Thymus (tissue), 11 donors: ENCODE results near the gene GLRA1. TPM values are rescaled to one million over a fixed set of nuclear protein-coding genes. Genes with fewer than 3 reads are reported as not detected.

ENCODE experiments used
- DNase-seq, 9 donors: peaks; one replicate each; pipeline ENCODE4 v3.0.0-alpha.2; 2013; ENCODE audit warnings: low spot score in 9 of 9, low read depth in 6 of 9, missing footprints in 1 of 9
- H3K27ac ChIP-seq, 2 donors: one replicate each; pipeline ENCODE4 v1.5.1; 2013; ENCODE audit warnings: control low read depth in 1 of 2, low read depth in 1 of 2, low read length in 1 of 2, mild to moderate bottlenecking in 1 of 2, moderate library complexity in 1 of 2
- H3K27me3 ChIP-seq, 2 donors: one replicate each; pipeline ENCODE4 v1.5.1; 2013; ENCODE audit warnings: low read length in 1 of 2; ENCODE audit not compliant: control insufficient read depth in 2 of 2, insufficient read depth in 1 of 2
- H3K36me3 ChIP-seq, 2 donors: one replicate each; pipeline ENCODE4 v1.5.1; 2013; ENCODE audit warnings: low read length in 1 of 2, mild to moderate bottlenecking in 1 of 2, moderate library complexity in 1 of 2; ENCODE audit not compliant: control insufficient read depth in 2 of 2, insufficient read depth in 2 of 2
- H3K4me1 ChIP-seq, 2 donors: one replicate each; pipeline ENCODE4 v1.5.1; 2013; ENCODE audit warnings: low read length in 2 of 2; ENCODE audit not compliant: control insufficient read depth in 2 of 2, insufficient read depth in 2 of 2
- H3K4me3 ChIP-seq, 2 donors: one replicate each; pipeline ENCODE4 v1.5.1; 2013; ENCODE audit warnings: low read length in 2 of 2, control low read depth in 1 of 2, mild to moderate bottlenecking in 1 of 2
- H3K9me3 ChIP-seq, 2 donors: one replicate each; pipeline ENCODE4 v1.5.1; 2013; ENCODE audit warnings: low read length in 1 of 2, mild to moderate bottlenecking in 1 of 2; ENCODE audit not compliant: control insufficient read depth in 2 of 2, insufficient read depth in 1 of 2
- WGBS: extraction: QIAGEN DNeasy Blood & Tissue Kit; methylation state at CpG from one replicate; pipeline ENCODE4 v1.1.7; 2013; 5-methylcytosine and 5-hydroxymethylcytosine counted together
- polyA plus RNA-seq: library from polyadenylated mRNA; stranded (reverse); fragments of 200-250 nt; gene quantifications from one replicate; pipeline ENCODE4 v1.2.3, GENCODE V29; 2013
- total RNA-seq: library from RNA; stranded (reverse); fragments of 120-200 nt; gene quantifications from one replicate; pipeline ENCODE4 v1.2.4, GENCODE V29; 2013
- donor health status: healthy.

The GLRA1 gene
- total and polyA plus RNA-seq, 2 donors, result not detected

DNA sequence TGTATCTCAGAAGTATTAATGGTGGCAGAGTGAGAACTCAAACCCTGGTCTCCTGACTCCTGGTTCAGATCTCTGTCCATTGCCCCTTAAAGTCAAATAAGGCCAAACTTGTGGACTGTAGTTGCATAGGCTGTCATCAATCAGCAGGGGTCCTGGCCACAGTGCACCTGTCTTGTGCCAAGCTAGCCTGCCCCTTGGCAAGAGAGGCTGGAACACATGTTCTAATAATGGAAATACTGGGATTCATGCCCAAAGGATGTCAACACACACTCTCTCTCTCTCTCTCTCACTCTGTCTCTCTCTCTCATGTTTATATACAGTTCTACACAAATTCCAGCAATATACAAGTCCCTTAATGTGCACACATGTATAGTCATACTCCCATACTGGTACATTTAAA lies 44.3 kb downstream of the GLRA1 start:
- Histone ChIP-seq H3K27me3 (no peaks in the 10 kb centered on the region), H3K27ac (no peak overlapping the region), H3K4me1 (no peaks in the 10 kb centered on the region), H3K4me3 (no peak overlapping the region), H3K9me3 (no peaks in the 10 kb centered on the region), H3K36me3 (no peaks in the 10 kb centered on the region)
- DNase-seq, result no peak

DNA sequence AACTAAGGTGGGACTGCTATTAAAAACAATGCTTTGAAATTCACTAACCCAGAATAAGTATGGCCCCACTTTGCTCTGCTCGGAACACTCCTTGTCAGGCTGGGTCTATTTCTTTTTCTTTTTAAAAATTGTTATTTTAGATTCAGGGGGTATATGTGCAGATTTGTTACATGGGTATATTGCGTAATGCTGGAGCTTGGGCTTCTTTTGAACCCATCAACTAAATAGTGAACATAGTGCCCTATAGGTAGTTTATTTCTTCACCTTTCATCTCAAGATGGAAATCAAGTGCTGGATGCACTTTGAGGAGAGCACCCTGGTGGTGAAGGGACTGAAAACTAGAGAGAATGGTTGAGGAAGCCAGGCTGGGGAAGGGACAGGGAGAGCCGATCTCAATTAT lies 51.0 kb downstream of the GLRA1 start:
- 98% methylated on average over 3 of the region's 3 CpGs for WGBS
- Histone ChIP-seq H3K36me3 (no peaks in the 10 kb centered on the region), H3K4me3 (no peak overlapping the region), H3K4me1 (no peaks in the 10 kb centered on the region), H3K27ac (no peak overlapping the region), H3K27me3 (no peaks in the 10 kb centered on the region), H3K9me3 (no peaks in the 10 kb centered on the region)
- DNase-seq, result no peak

DNA sequence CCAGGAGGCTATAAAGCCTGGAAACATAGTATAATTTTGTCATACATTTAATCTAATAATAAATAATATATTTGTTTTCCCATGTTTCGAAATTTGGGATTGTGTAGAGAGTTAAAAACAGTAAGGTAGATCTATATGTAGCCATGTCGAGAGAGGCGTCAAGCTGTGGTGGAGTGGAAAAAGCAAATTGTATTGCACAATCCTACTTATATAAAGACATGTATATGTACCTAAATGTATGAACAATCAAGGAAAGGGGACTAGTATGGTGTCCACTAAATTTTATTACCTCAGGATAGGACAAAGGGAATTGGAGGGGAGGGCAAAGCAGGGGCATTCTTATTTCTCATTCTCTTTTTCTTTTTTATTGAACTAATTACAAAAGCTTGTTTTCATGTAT lies 52.0 kb downstream of the GLRA1 start:
- H3K4me1 ChIP-seq, result no peaks in the 10 kb centered on the region
- no peaks in the 10 kb centered on the region for H3K36me3 ChIP-seq
- no peak for DNase-seq
- H3K27ac ChIP-seq, result no peak overlapping the region
- 93% methylated on average over 3 of the region's 3 CpGs for WGBS
- no peaks in the 10 kb centered on the region for H3K27me3 ChIP-seq
- no peak overlapping the region for H3K4me3 ChIP-seq
- H3K9me3 ChIP-seq, result no peaks in the 10 kb centered on the region

GRCh38 chr5:151870820-151871219 lies 53.8 kb downstream of the GLRA1 start:
- H3K36me3 ChIP-seq, result no peaks in the 10 kb centered on the region
- H3K4me1 ChIP-seq, result no peaks in the 10 kb centered on the region
- no peak overlapping the region for H3K4me3 ChIP-seq
- WGBS, result 91% methylated on average over 3 of the region's 3 CpGs
- H3K27ac ChIP-seq, result no peak overlapping the region
- DNase-seq, result no peak
- no peaks in the 10 kb centered on the region for H3K9me3 ChIP-seq
- no peaks in the 10 kb centered on the region for H3K27me3 ChIP-seq

DNA sequence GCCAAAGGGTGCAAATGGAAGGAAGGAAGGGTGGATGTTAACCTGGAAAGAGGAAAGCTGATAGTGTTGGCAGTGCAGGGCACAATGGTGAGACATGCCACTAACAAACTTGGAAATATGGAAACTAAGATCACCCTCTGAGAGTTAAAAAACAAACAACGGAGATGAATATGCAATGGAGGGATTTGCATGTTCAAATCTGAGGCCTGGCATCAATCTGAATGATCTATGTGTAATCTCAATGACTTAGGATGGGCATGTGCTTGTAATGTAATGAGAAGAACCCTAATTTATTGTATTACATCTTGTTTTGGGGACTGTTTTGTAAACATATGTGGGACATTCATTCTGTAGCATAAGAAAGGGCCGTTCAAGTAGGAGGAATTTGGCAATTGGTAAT lies 54.4 kb downstream of the GLRA1 start:
- no peaks in the 10 kb centered on the region for H3K4me1 ChIP-seq
- H3K36me3 ChIP-seq, result no peaks in the 10 kb centered on the region
- 86% methylated on average over 2 of the region's 2 CpGs for WGBS
- H3K4me3 ChIP-seq, result no peak overlapping the region
- no peaks in the 10 kb centered on the region for H3K27me3 ChIP-seq
- H3K9me3 ChIP-seq, result no peaks in the 10 kb centered on the region
- no peak overlapping the region for H3K27ac ChIP-seq
- no peak for DNase-seq

DNA sequence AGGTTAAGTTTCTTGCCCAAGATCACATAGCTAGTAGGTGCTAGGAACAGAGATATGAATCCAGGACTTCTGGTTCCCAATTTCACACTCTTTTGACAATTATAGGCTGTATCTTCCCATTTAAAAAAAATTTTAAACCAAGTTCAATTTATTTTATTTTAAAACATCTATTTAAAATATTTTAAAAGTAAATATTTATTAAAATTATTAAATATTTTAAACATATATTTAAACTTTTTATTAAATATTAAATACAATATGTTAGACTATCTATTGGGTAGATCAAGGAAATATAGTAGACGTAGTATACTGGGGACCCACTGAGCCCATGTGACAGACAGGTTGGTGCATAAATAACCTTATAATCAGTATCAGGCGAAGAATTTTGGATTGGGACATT lies 54.8 kb downstream of the GLRA1 start:
- Histone ChIP-seq H3K36me3 (no peaks in the 10 kb centered on the region), H3K4me3 (no peak overlapping the region), H3K4me1 (no peaks in the 10 kb centered on the region), H3K9me3 (no peaks in the 10 kb centered on the region), H3K27me3 (no peaks in the 10 kb centered on the region), H3K27ac (no peak overlapping the region)
- no peak for DNase-seq
- 96% methylated on average over 2 of the region's 2 CpGs for WGBS

DNA sequence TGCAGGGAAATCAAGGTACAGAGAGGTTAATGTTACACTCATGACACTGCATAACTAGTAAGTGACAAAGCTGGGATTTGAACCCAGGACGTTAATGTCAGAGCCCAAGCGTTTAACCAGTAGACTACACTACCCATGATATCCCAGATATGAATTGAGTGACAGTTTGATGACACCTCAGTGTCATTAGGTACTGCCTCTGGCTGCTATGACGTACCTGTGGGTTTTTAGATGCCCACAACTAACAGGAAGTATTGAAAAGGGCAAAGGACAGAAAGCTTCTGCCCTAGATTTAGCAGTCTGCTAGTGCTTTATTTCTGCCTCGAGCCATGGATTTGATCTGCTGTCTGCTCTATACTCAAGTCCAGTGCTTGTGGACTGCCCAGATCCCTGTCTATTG lies 56.2 kb downstream of the GLRA1 start:
- Histone ChIP-seq H3K36me3 (no peaks in the 10 kb centered on the region), H3K4me3 (no peak overlapping the region), H3K9me3 (no peaks in the 10 kb centered on the region), H3K27ac (no peak overlapping the region), H3K27me3 (no peaks in the 10 kb centered on the region), H3K4me1 (no peaks in the 10 kb centered on the region)
- DNase-seq, result no peak
- WGBS, result 87% methylated on average over 4 of the region's 4 CpGs

GRCh38 chr5:151864061-151864748 lies 60.4 kb downstream of the GLRA1 start:
- 89% methylated on average over 7 of the region's 7 CpGs for WGBS
- H3K4me1 ChIP-seq, result no peaks in the 10 kb centered on the region
- no peaks in the 10 kb centered on the region for H3K36me3 ChIP-seq
- no peaks in the 10 kb centered on the region for H3K9me3 ChIP-seq
- H3K4me3 ChIP-seq, result no peak overlapping the region
- H3K27ac ChIP-seq, result no peak overlapping the region
- no peaks in the 10 kb centered on the region for H3K27me3 ChIP-seq
- DNase-seq, result no peak

DNA sequence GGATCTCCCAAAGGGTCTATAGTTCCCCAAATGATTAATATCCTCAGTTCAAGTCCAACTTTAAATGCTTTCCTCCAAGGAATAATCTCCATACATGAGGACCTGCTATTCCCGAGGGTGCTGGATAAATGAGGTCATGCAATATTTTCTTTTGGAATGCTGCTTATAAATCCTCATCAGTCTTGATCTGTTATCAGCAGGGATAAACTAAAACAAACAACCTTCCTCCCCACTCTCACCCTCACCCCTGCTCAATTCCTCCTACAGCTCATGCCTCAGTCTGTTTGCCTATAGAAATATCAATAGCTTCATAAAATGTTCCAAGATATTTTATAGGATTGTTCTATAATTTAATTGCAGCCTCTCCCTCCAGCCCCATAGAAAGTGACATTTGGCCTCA lies 61.1 kb downstream of the GLRA1 start:
- no peaks in the 10 kb centered on the region for H3K4me1 ChIP-seq

More for the DNA sequence above, 61.1 kb downstream of the GLRA1 start:
- no peaks in the 10 kb centered on the region for H3K27me3 ChIP-seq
- no peak overlapping the region for H3K27ac ChIP-seq
- 83% methylated on average over 1 of the region's 1 CpG for WGBS
- DNase-seq, result no peak
- H3K4me3 ChIP-seq, result no peak overlapping the region
- no peaks in the 10 kb centered on the region for H3K9me3 ChIP-seq
- no peaks in the 10 kb centered on the region for H3K36me3 ChIP-seq
